K562 (cell line): ENCODE data around the gene SLC37A2. TPM values are rescaled to one million over a fixed set of nuclear protein-coding genes. Genes with fewer than 3 reads are reported as not detected.

ENCODE experiments used
- EHMT2 ChIP-seq: fragments of 450-650 bp; IDR thresholded peaks from 2 replicates; pipeline ENCODE4 v1.6.1; 2018; ENCODE audit warnings: antibody characterized with exemption
- POLR2G ChIP-seq: fragments of 200-400 bp; formaldehyde crosslinking; IDR thresholded peaks from 2 replicates; pipeline ENCODE4 v1.6.1; 2017; ENCODE audit warnings: low read depth, mild to moderate bottlenecking, antibody characterized with exemption, low read length, moderate library complexity
- TARDBP ChIP-seq: fragments of 450-650 bp; IDR thresholded peaks from 2 replicates; pipeline ENCODE4 v1.6.1; 2016
- ZBTB8A ChIP-seq: fragments of 450-650 bp; IDR thresholded peaks from 2 replicates; pipeline ENCODE4 v1.6.1; 2018; ENCODE audit warnings: mild to moderate bottlenecking, moderate library complexity; ENCODE audit not compliant: partially characterized antibody
- polyA plus RNA-seq, 8 experiments: library from polyadenylated mRNA; depleted of rRNA in 4 of 8; stranded (reverse) in 5 of 8; unstranded in 3 of 8; fragments of >200 nt; fragmentation: Nextera tagmentation in 2 of 8; fragmentation: Illumina TruSeq in 1 of 8; extraction: Ambion mirVana in 2 of 8; extraction: Trizol in 1 of 8; gene quantifications; 2 replicates each; pipeline versions ENCODE4 v1.2.1 to v1.2.3, GENCODE V29; 2011 to 2014; ENCODE audit warnings: inconsistent platforms in 1 of 8, missing spikeins in 1 of 8
- total RNA-seq, 7 experiments: library from RNA; depleted of rRNA in 6 of 7; stranded (reverse); fragments of >200 nt in 6 of 7; fragmentation: Illumina TruSeq in 2 of 7; extraction: Trizol in 2 of 7; gene quantifications; 2 replicates each; pipeline versions ENCODE4 v1.2.1 to v1.2.3, GENCODE V29; 2011 to 2021; ENCODE audit warnings: low replicate concordance in 1 of 7
- TF ChIP-seq, protein P1 (sequence below): fragments of 250-450 bp; sonication (Bioruptor Pico); IDR thresholded peaks from 2 replicates; pipeline ENCODE4 v1.4.0; 2020
- TF ChIP-seq, protein P2 (sequence below), 2 experiments: fragments of 450-650 bp in 1 of 2; sonication (generic) in 1 of 2; formaldehyde crosslinking in 1 of 2; IDR thresholded peaks; 2 replicates each; pipeline versions ENCODE4 v1.7.1 to v1.9.0; 2016 to 2022; ENCODE audit warnings: inconsistent platforms in 1 of 2, mild to moderate bottlenecking in 1 of 2, missing genetic modification reagents in 1 of 2
- TF ChIP-seq, protein P3 (sequence below): IDR thresholded peaks from 3 replicates; pipeline ENCODE4 v1.6.1; 2011; ENCODE audit warnings: borderline replicate concordance, mild to moderate bottlenecking, moderate library complexity; ENCODE audit not compliant: insufficient read length; ENCODE audit errors: extremely low read depth

The SLC37A2 gene
- total and polyA plus RNA-seq, 9 of the 15 experiments (the other 6 are each of a cell fraction or from before 2014, with no cell fraction given), result 0.01 to 1.2 (median 0.52) TPM

DNA sequence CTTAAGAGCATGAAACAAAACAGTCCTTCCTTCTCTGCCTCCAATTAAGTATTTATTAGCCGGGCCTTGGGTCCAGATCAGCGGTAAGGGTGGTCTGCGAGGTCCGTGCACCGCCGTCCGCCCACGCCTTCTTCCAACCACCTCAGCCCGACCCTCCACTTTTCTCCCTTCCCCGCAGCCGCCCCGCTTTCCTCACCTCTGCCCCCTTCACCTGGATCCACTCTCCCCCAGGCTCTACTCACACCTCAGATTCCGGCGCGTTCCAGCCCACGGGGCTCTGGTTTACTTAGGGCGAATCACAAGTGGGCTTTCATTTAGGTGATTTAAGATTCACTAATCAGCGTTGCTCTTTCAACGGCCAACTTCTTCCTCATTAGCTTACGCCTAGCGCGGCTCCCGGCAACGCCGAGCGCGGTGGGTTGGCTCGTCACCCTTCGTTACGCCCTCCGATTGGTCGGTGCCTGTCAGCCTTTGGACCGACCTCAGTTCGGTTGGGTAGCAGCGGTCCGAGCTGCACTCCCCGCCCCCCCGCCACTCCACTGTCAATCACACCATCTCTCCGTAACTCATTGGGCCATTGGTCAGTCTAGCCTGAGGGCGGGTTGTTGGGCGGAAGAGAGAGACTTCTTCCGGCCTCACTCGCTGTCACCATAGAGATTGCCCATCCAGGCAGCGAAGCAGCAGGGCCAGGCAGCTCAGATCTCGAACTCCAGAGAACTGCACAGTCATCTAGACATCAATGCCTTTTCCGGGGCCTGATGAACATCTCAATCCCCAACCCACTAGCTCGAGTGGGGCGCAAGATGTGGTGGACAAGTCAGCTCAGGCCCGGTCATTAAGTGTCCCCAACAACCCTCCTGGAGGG, 48.5 kb downstream of the SLC37A2 start, which contains the start of gene TMEM218 (continued):
- TF ChIP-seq, protein P1, sequence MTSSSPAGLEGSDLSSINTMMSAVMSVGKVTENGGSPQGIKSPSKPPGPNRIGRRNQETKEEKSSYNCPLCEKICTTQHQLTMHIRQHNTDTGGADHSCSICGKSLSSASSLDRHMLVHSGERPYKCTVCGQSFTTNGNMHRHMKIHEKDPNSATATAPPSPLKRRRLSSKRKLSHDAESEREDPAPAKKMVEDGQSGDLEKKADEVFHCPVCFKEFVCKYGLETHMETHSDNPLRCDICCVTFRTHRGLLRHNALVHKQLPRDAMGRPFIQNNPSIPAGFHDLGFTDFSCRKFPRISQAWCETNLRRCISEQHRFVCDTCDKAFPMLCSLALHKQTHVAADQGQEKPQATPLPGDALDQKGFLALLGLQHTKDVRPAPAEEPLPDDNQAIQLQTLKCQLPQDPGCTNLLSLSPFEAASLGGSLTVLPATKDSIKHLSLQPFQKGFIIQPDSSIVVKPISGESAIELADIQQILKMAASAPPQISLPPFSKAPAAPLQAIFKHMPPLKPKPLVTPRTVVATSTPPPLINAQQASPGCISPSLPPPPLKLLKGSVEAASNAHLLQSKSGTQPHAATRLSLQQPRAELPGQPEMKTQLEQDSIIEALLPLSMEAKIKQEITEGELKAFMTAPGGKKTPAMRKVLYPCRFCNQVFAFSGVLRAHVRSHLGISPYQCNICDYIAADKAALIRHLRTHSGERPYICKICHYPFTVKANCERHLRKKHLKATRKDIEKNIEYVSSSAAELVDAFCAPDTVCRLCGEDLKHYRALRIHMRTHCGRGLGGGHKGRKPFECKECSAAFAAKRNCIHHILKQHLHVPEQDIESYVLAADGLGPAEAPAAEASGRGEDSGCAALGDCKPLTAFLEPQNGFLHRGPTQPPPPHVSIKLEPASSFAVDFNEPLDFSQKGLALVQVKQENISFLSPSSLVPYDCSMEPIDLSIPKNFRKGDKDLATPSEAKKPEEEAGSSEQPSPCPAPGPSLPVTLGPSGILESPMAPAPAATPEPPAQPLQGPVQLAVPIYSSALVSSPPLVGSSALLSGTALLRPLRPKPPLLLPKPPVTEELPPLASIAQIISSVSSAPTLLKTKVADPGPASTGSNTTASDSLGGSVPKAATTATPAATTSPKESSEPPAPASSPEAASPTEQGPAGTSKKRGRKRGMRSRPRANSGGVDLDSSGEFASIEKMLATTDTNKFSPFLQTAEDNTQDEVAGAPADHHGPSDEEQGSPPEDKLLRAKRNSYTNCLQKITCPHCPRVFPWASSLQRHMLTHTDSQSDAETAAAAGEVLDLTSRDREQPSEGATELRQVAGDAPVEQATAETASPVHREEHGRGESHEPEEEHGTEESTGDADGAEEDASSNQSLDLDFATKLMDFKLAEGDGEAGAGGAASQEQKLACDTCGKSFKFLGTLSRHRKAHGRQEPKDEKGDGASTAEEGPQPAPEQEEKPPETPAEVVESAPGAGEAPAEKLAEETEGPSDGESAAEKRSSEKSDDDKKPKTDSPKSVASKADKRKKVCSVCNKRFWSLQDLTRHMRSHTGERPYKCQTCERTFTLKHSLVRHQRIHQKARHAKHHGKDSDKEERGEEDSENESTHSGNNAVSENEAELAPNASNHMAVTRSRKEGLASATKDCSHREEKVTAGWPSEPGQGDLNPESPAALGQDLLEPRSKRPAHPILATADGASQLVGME (CRISPR knock-in tag), result peak; percentile 90
- peak; percentile 53 for TF ChIP-seq POLR2G
- peak; percentile 87 for TF ChIP-seq EHMT2
- TF ChIP-seq, protein P2, sequence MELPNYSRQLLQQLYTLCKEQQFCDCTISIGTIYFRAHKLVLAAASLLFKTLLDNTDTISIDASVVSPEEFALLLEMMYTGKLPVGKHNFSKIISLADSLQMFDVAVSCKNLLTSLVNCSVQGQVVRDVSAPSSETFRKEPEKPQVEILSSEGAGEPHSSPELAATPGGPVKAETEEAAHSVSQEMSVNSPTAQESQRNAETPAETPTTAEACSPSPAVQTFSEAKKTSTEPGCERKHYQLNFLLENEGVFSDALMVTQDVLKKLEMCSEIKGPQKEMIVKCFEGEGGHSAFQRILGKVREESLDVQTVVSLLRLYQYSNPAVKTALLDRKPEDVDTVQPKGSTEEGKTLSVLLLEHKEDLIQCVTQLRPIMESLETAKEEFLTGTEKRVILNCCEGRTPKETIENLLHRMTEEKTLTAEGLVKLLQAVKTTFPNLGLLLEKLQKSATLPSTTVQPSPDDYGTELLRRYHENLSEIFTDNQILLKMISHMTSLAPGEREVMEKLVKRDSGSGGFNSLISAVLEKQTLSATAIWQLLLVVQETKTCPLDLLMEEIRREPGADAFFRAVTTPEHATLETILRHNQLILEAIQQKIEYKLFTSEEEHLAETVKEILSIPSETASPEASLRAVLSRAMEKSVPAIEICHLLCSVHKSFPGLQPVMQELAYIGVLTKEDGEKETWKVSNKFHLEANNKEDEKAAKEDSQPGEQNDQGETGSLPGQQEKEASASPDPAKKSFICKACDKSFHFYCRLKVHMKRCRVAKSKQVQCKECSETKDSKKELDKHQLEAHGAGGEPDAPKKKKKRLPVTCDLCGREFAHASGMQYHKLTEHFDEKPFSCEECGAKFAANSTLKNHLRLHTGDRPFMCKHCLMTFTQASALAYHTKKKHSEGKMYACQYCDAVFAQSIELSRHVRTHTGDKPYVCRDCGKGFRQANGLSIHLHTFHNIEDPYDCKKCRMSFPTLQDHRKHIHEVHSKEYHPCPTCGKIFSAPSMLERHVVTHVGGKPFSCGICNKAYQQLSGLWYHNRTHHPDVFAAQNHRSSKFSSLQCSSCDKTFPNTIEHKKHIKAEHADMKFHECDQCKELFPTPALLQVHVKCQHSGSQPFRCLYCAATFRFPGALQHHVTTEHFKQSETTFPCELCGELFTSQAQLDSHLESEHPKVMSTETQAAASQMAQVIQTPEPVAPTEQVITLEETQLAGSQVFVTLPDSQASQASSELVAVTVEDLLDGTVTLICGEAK (IDR thresholded peaks at IDR 0.05), result peak; percentile 94
- TF ChIP-seq, protein P2 (CRISPR knock-in tag; IDR thresholded peaks at IDR 0.05), result no peak
- TF ChIP-seq ZBTB8A, result no peak
- TF ChIP-seq, protein P3, sequence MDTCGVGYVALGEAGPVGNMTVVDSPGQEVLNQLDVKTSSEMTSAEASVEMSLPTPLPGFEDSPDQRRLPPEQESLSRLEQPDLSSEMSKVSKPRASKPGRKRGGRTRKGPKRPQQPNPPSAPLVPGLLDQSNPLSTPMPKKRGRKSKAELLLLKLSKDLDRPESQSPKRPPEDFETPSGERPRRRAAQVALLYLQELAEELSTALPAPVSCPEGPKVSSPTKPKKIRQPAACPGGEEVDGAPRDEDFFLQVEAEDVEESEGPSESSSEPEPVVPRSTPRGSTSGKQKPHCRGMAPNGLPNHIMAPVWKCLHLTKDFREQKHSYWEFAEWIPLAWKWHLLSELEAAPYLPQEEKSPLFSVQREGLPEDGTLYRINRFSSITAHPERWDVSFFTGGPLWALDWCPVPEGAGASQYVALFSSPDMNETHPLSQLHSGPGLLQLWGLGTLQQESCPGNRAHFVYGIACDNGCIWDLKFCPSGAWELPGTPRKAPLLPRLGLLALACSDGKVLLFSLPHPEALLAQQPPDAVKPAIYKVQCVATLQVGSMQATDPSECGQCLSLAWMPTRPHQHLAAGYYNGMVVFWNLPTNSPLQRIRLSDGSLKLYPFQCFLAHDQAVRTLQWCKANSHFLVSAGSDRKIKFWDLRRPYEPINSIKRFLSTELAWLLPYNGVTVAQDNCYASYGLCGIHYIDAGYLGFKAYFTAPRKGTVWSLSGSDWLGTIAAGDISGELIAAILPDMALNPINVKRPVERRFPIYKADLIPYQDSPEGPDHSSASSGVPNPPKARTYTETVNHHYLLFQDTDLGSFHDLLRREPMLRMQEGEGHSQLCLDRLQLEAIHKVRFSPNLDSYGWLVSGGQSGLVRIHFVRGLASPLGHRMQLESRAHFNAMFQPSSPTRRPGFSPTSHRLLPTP, result no peak
- TF ChIP-seq TARDBP, result peak; percentile 89
